HT-29 (cell line): ENCODE measurements around the gene MPIG6B. TPM values are rescaled to one million over a fixed set of nuclear protein-coding genes. Genes with fewer than 3 reads are reported as not detected.

Experiments used
- DNase-seq: peaks from one replicate; pipeline ENCODE4 v3.0.0-alpha.2; 2015; ENCODE audit warnings: low spot score
- small RNA-seq: library from RNA; depleted of rRNA; stranded (forward); fragments of <200 nt; gene quantifications from one replicate; pipeline ENCODE3, GENCODE V24; 2014
- total RNA-seq: library from RNA; depleted of rRNA; stranded (reverse); fragments of >200 nt; shearing (Covaris generic); gene quantifications from 2 replicates; pipeline ENCODE4 v1.2.3, GENCODE V29; 2014; rRNA removed

MPIG6B gene
- total RNA-seq, 1 experiment from 2014 or later = 0.18 TPM

- DNase-seq = no peak
These were observed 43.0 kb downstream of the MPIG6B start for GRCh38 chr6:31765910-31766794.

- DNase-seq = no peak
These were observed 44.0 kb downstream of the MPIG6B start for GRCh38 chr6:31767096-31767645.

GRCh38 chr6:31768363-31769257 is 45.4 kb downstream of the MPIG6B start:
- DNase-seq = no peak

GRCh38 chr6:31769684-31770371 is 46.7 kb downstream of the MPIG6B start:
- peak; percentile 86 for DNase-seq

DNA sequence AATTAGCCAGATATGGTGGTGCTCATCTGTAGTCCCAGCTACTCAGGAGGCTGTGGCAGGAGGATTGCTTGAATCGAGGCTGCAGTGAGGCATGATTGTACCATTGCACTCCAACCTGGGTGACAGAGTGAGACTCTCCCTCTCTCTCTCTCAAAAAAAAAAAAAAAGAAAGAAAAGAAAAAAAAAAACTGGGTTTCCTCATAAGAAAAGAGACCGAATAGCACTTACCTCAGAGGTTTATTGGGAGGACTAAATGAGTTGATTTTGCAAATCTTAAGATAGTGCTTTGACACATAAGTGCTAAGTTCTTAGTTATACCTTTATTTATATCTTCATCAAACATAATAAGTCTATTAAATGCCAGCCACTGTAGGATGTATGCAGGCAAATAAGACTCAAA is 47.7 kb downstream of the MPIG6B start:
- no peak for DNase-seq

DNA sequence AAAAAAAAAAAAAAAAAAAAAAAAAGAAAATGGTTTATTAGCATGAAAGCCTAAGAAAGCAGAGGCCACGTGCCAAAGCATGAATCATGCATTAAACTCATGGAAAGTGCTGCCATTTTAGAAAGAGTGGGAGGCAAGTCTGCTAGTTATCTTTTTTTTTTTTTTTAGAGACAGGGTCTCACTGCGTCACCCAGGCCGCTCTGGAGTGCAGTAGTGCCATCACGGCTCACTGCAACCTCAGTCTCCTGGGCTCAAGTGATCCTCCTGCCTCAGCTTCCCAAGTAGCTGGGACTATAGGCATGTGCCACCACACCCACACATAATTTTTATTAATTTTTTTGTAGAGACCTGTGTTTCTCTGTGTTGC is 48.8 kb downstream of the MPIG6B start:
- DNase-seq = no peak

- peak; percentile 67 for DNase-seq
These were observed 52.0 kb downstream of the MPIG6B start for GRCh38 chr6:31775184-31775583.

DNA sequence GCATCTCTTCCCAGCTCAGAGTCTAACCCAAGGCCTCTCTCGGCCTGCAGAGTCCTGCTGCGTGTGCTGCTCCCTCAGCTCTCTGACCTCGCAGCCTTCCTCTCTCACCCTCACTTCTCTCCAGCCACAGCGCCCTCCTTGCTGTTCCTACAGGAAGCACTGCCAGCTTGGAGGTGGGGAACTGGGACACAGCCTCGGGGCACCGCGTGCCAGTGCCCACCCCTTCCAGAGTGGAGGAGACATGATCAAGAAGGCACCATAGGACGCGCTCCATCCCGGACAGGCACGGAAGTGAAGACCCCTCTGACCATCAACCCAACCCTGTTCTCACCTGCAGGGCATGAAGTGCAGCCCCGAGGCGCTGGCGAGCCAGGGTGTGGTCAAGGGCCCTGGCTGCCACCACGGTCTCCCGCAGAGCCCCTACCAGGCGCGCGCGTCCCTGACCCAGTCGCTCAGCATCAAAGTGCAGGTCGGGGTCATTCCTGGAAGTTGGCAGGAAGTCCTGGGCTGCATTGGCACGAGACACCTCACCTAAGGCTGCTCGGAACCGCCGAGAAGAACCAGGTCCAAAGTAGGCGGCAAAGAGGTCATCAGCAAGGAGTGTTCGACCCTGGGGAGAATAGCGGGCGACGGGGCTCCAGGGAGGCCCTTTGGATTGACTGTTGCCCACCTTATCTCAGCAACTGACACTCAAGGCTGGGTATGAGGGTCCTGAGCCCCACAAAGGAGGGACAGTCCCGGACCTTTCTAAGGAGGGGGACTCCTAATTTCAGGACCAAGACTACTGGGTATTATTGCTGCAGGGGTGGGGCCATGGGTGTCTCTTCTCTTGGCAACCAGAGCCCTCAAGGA is 52.7 kb downstream of the MPIG6B start:
- no peak for DNase-seq

Small RNA genes within 50 kb of the gene (small RNA-seq; reads per million reads assigned to genes)
- not detected for gene LY6G6D
- gene MIR4646 = not detected
- not detected for gene MSH5-SAPCD1
- not detected for gene RNU6-850P
- not detected for gene SAPCD1

Other genes starting within 250 kb of the MPIG6B start
- 0.66 and 0.89 TPM in 2 replicates for gene MICB, start 225.2 kb upstream of the MPIG6B start, total RNA-seq
- not detected in 2 replicates for gene MCCD1, start 194.4 kb upstream of the MPIG6B start, total RNA-seq
- 685 and 711 TPM in 2 replicates for gene DDX39B, start 181.4 kb upstream of the MPIG6B start, total RNA-seq
- not detected in 2 replicates for gene ATP6V1G2, start 176.8 kb upstream of the MPIG6B start, total RNA-seq
- gene NFKBIL1, start 175.8 kb upstream of the MPIG6B start, total RNA-seq = 26.4 and 29.2 TPM in 2 replicates
- gene LTA, start 151.1 kb upstream of the MPIG6B start, total RNA-seq = not detected in 2 replicates
- gene TNF, start 147.8 kb upstream of the MPIG6B start, total RNA-seq = 0.08 TPM in 1 of 2 replicates, not detected in the other
- gene LTB, start 140.9 kb upstream of the MPIG6B start, total RNA-seq = 0.13 TPM in 1 of 2 replicates, not detected in the other
- not detected in 2 replicates for gene LST1, start 137.1 kb upstream of the MPIG6B start, total RNA-seq
- gene NCR3, start 130.4 kb upstream of the MPIG6B start, total RNA-seq = not detected in 2 replicates
- gene AIF1, start 108.1 kb upstream of the MPIG6B start, total RNA-seq = not detected in 2 replicates
- 128 and 172 TPM in 2 replicates for gene PRRC2A, start 102.7 kb upstream of the MPIG6B start, total RNA-seq
- gene BAG6, start 70.7 kb upstream of the MPIG6B start, total RNA-seq = 307 and 336 TPM in 2 replicates
- gene APOM, start 67.5 kb upstream of the MPIG6B start, total RNA-seq = 1.8 and 4.2 TPM in 2 replicates
- 24.7 and 29.1 TPM in 2 replicates for gene C6orf47, start 62.6 kb upstream of the MPIG6B start, total RNA-seq
- gene GPANK1, start 58.4 kb upstream of the MPIG6B start, total RNA-seq = 11.7 and 17.2 TPM in 2 replicates
- gene CSNK2B, start 57.3 kb upstream of the MPIG6B start, total RNA-seq = 219 and 225 TPM in 2 replicates
- 3.5 and 3.6 TPM in 2 replicates for gene LY6G5B, start 53.4 kb upstream of the MPIG6B start, total RNA-seq
- gene LY6G5C, start 42.3 kb upstream of the MPIG6B start, total RNA-seq = 0.76 and 2.1 TPM in 2 replicates
- 32.5 and 37.9 TPM in 2 replicates for gene ABHD16A, start 20.0 kb upstream of the MPIG6B start, total RNA-seq
- not detected in 2 replicates for gene LY6G6F, start 16.5 kb upstream of the MPIG6B start, total RNA-seq
- gene LY6G6D, start 8.0 kb upstream of the MPIG6B start, total RNA-seq = not detected in 2 replicates
- gene LY6G6C, start 1.6 kb upstream of the MPIG6B start, total RNA-seq = not detected in 2 replicates
- 107 and 116 TPM in 2 replicates for gene DDAH2, start 5.9 kb downstream of the MPIG6B start, total RNA-seq
- 914 and 960 TPM in 2 replicates for gene CLIC1, start 13.2 kb downstream of the MPIG6B start, total RNA-seq
- gene MSH5, start 16.6 kb downstream of the MPIG6B start, total RNA-seq = 19.6 and 20.9 TPM in 2 replicates
- gene SAPCD1, start 39.3 kb downstream of the MPIG6B start, total RNA-seq = 6.3 and 11.6 TPM in 2 replicates
- gene VWA7, start 54.0 kb downstream of the MPIG6B start, total RNA-seq = 5.6 and 11.2 TPM in 2 replicates
- gene VARS1, start 72.4 kb downstream of the MPIG6B start, total RNA-seq = 128 and 138 TPM in 2 replicates
- 77.4 and 93.6 TPM in 2 replicates for gene LSM2, start 83.6 kb downstream of the MPIG6B start, total RNA-seq
- gene HSPA1L, start 91.9 kb downstream of the MPIG6B start, total RNA-seq = 0.64 and 1.3 TPM in 2 replicates
- gene HSPA1A, start 92.2 kb downstream of the MPIG6B start, total RNA-seq = 379 and 403 TPM in 2 replicates
- gene HSPA1B, start 104.4 kb downstream of the MPIG6B start, total RNA-seq = 655 TPM in 2 replicates
- 82.3 and 87.1 TPM in 2 replicates for gene NEU1, start 139.4 kb downstream of the MPIG6B start, total RNA-seq
- 101 and 124 TPM in 2 replicates for gene SLC44A4, start 155.6 kb downstream of the MPIG6B start, total RNA-seq
- gene EHMT2, start 174.3 kb downstream of the MPIG6B start, total RNA-seq = 85.9 and 98.5 TPM in 2 replicates
- 12.6 and 13.6 TPM in 2 replicates for gene ZBTB12, start 178.7 kb downstream of the MPIG6B start, total RNA-seq
- 0.28 and 0.91 TPM in 2 replicates for gene C2, start 204.3 kb downstream of the MPIG6B start, total RNA-seq
- gene CFB, start 222.7 kb downstream of the MPIG6B start, total RNA-seq = 2.0 and 2.6 TPM in 2 replicates
- 85.4 and 103 TPM in 2 replicates for gene NELFE, start 235.6 kb downstream of the MPIG6B start, total RNA-seq
- gene SKIC2, start 235.8 kb downstream of the MPIG6B start, total RNA-seq = 62.5 and 66.2 TPM in 2 replicates
- gene DXO, start 248.8 kb downstream of the MPIG6B start, total RNA-seq = 54.8 and 61.6 TPM in 2 replicates